Stomach (tissue), 4 donors: ENCODE results near the gene MRPL53.

Source experiments
- CTCF ChIP-seq, 7 experiments: fragments of 450-650 bp in 4 of 7; fragments of 200-600 bp in 3 of 7; sonication (generic) in 3 of 7; IDR thresholded peaks; one replicate each; pipeline ENCODE4 v1.5.1; 2016 to 2019; ENCODE audit warnings: antibody characterized with exemption in 7 of 7, control low read depth in 2 of 7, mild to moderate bottlenecking in 1 of 7
- EP300 ChIP-seq: sonication (generic); formaldehyde crosslinking; IDR thresholded peaks from one replicate; pipeline ENCODE4 v1.6.1; 2017; ENCODE audit warnings: antibody characterized with exemption
- POLR2A ChIP-seq, 4 donors: fragments of 450-650 bp; IDR thresholded peaks; one replicate each; pipeline ENCODE4 v1.6.1; 2016; ENCODE audit warnings: antibody characterized with exemption in 4 of 4, control low read depth in 2 of 4, mild to moderate bottlenecking in 1 of 4, moderate library complexity in 1 of 4
- POLR2AphosphoS5 ChIP-seq, 3 donors: sonication (generic); formaldehyde crosslinking; IDR thresholded peaks; one replicate each; pipeline ENCODE4 v1.6.1; 2016; ENCODE audit warnings: antibody characterized with exemption in 3 of 3

- TF ChIP-seq EP300 (no peak), CTCF (IDR thresholded peaks at IDR 0.05) (no peak), POLR2A (IDR thresholded peaks at IDR 0.05) (no peak), POLR2AphosphoS5 (IDR thresholded peaks at IDR 0.05) (no peak)
Observed at GRCh38 chr2:74472945-74473258, 422 bp upstream of the MRPL53 start.
